ENCODE measurements around the gene MCMBP.
"Not testable (repeated sequence)": the region's sequence is repeated elsewhere in the genome, so short reads cannot be mapped to it uniquely, and the experiment has no call there.

Gene MCMBP

DNA sequence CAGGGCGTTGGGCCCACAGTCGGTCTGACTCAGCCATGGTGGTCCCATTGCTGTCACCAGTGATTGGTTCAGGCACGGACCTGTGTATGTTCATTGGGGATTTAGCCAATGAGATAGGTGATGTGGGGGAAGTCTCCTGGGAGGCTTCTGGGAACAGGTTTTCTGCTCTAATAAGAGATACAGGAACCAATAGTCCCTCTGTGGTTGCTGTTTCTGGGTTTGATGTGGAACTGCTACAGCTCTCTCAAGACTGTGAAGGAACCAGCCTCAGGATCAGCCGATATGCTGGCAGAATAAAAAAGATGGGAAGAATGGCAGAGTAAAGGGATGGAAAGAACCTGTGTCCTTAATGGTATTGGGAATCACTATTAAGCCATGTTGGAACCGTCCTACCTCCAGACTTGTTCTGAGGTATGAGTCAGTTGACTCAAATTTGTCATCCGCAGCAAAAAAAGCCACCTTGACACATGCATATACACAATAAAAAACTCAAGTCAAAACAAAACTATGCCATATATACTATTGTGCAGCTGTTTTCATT is 70.6 kb downstream of the MCMBP start:
- Histone ChIP-seq H3K27me3 (ENCODE audit: insufficient read depth, poor library complexity, severe bottlenecking) (no peaks in the 10 kb centered on the region), H3K4me3 (replicated peaks; ENCODE audit: insufficient read depth, low read length) (no peak overlapping the region), H3K27ac (replicated peaks) (no peak overlapping the region)
- no peak for DNase-seq (ENCODE audit: low read depth in 1 of 2, low spot score in 1 of 2)
- TF ChIP-seq CTCF (IDR thresholded peaks at IDR 0.05; ENCODE audit: insufficient read depth, low read length) = no peak
- no peak for TF ChIP-seq SPI1 (IDR thresholded peaks at IDR 0.05; ENCODE audit: borderline replicate concordance, low read depth)
- no peak for TF ChIP-seq REST (IDR thresholded peaks at IDR 0.05; ENCODE audit: insufficient replicate concordance, low read depth)
- TF ChIP-seq GABPA (IDR thresholded peaks at IDR 0.05; ENCODE audit: low read depth) = no peak
- no peak for TF ChIP-seq POLR2AphosphoS5 (IDR thresholded peaks at IDR 0.05; ENCODE audit: low read depth)

DNA sequence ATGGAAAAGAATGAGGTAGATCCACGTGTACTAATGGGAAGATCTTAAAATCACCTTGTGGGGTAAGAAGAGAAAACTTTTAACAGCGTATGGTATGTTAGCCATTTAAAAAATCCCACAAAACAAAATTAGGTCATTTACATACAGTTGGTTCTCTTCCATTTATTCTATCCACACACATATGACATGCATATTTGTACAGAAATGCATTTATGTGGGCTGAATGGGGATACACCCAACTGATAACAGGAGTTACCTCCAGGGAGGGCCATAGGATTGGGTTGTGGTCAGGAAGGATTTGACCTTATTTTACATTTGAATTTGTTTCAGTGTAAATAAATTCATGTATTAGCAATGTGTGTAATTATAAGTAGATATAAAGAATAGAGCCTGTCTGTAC is 71.5 kb downstream of the MCMBP start:
- Histone ChIP-seq H3K27me3 (ENCODE audit: insufficient read depth, poor library complexity, severe bottlenecking) (no peaks in the 10 kb centered on the region), H3K4me3 (replicated peaks; ENCODE audit: insufficient read depth, low read length) (no peak overlapping the region), H3K27ac (replicated peaks) (no peak overlapping the region)
- TF ChIP-seq POLR2AphosphoS5 (IDR thresholded peaks at IDR 0.05; ENCODE audit: low read depth) = no peak
- no peak for TF ChIP-seq GABPA (IDR thresholded peaks at IDR 0.05; ENCODE audit: low read depth)
- TF ChIP-seq CTCF (IDR thresholded peaks at IDR 0.05; ENCODE audit: insufficient read depth, low read length) = no peak
- TF ChIP-seq REST (IDR thresholded peaks at IDR 0.05; ENCODE audit: insufficient replicate concordance, low read depth) = no peak
- no peak for TF ChIP-seq SPI1 (IDR thresholded peaks at IDR 0.05; ENCODE audit: borderline replicate concordance, low read depth)
- no peak for DNase-seq (ENCODE audit: low read depth in 1 of 2, low spot score in 1 of 2)

- Histone ChIP-seq H3K27ac (replicated peaks) (no peak overlapping the region), H3K4me3 (replicated peaks; ENCODE audit: insufficient read depth, low read length) (no peak overlapping the region), H3K27me3 (ENCODE audit: insufficient read depth, poor library complexity, severe bottlenecking) (no peaks in the 10 kb centered on the region)
- no peak for DNase-seq (ENCODE audit: low read depth in 1 of 2, low spot score in 1 of 2)
- TF ChIP-seq SPI1 (IDR thresholded peaks at IDR 0.05; ENCODE audit: borderline replicate concordance, low read depth) = no peak
- TF ChIP-seq GABPA (IDR thresholded peaks at IDR 0.05; ENCODE audit: low read depth) = no peak
- no peak for TF ChIP-seq POLR2AphosphoS5 (IDR thresholded peaks at IDR 0.05; ENCODE audit: low read depth)
- no peak for TF ChIP-seq CTCF (IDR thresholded peaks at IDR 0.05; ENCODE audit: insufficient read depth, low read length)
- no peak for TF ChIP-seq REST (IDR thresholded peaks at IDR 0.05; ENCODE audit: insufficient replicate concordance, low read depth)
These were observed 76.6 kb downstream of the MCMBP start for GRCh38 chr10:119796039-119796438.

GRCh38 chr10:119795101-119795500 is 77.5 kb downstream of the MCMBP start:
- not testable (repeated sequence) for H3K27ac ChIP-seq (replicated peaks); H3K27me3 ChIP-seq (ENCODE audit: insufficient read depth, poor library complexity, severe bottlenecking); H3K4me3 ChIP-seq (replicated peaks; ENCODE audit: insufficient read depth, low read length); DNase-seq (ENCODE audit: low read depth in 1 of 2, low spot score in 1 of 2)

Measured in HL-60 (cell line).